ENCODE results near the gene SAE1. TPM values are rescaled to one million over a fixed set of nuclear protein-coding genes. Genes with fewer than 3 reads are reported as not detected.

The SAE1 gene
- total RNA-seq, 1 experiment from 2014 or later: 234 TPM

GRCh38 chr19:47144630-47145029 lies 14.0 kb downstream of the SAE1 start:
- TF ChIP-seq CTCF (conservative IDR thresholded peaks at IDR 0.05): no peak
- H3K18ac ChIP-seq (ENCODE audit: insufficient read length, low read depth, low read length): no peak overlapping the region
- H3K9ac ChIP-seq (ENCODE audit: extremely low read depth, insufficient read length, low read length): no peak overlapping the region
- no peak overlapping the region for H3K56ac ChIP-seq (ENCODE audit: insufficient read length, low read depth, low read length)
- no peak overlapping the region for H2BK5ac ChIP-seq (ENCODE audit: insufficient read length, low read length)
- H3K79me2 ChIP-seq (ENCODE audit: insufficient read depth, low read length): peaks cover 17% of the 10 kb centered on the region; the same call in 1 of the 2 replicates
- no peak overlapping the region for H3K14ac ChIP-seq (ENCODE audit: insufficient read depth, low read length)
- no peak overlapping the region for H3K27ac ChIP-seq (ENCODE audit: insufficient read length, low read depth, low read length)
- no peak overlapping the region for H2AK5ac ChIP-seq (ENCODE audit: insufficient read length, low read length)
- H3K36me3 Mint-ChIP-seq (ENCODE audit: insufficient read depth in 1 of 3, low read depth in 3 of 3): peaks cover 43 to 80% (median 72%) of the 10 kb centered on the region in 3 experiments; a peak in 6 of 7 replicates
- no peak overlapping the region for H3K4me3 Mint-ChIP-seq
- no peak overlapping the region for H3K4ac ChIP-seq (ENCODE audit: low read depth, low read length)
- no peak overlapping the region for H2BK15ac ChIP-seq (ENCODE audit: low read depth, low read length)
- no peak overlapping the region for H4K8ac ChIP-seq (replicated peaks; ENCODE audit: insufficient read length, low read depth, low read length)
- H3K27me3 Mint-ChIP-seq (ENCODE audit: low read depth): no peaks in the 10 kb centered on the region; the same call in 1 of the 2 replicates
- no peak overlapping the region for H4K91ac ChIP-seq (ENCODE audit: insufficient read length, low read depth, low read length)
- no peak overlapping the region for H3K4me2 ChIP-seq (ENCODE audit: insufficient read depth, insufficient read length, low read length)
- H3K27me3 ChIP-seq (ENCODE audit: insufficient read depth, low read length): no peaks in the 10 kb centered on the region
- H3K9me3 ChIP-seq (ENCODE audit: control insufficient read depth, low read depth, low read length): no peaks in the 10 kb centered on the region
- H3K27ac Mint-ChIP-seq: peak overlapping the region in 1 of 3 experiments; percentile 65; a peak in 1 of 7 replicates
- H3K23me2 ChIP-seq (ENCODE audit: insufficient read length, low read depth, low read length, poor library complexity, severe bottlenecking): no peaks in the 10 kb centered on the region
- peaks cover 5% of the 10 kb centered on the region for H3K79me1 ChIP-seq (ENCODE audit: insufficient read depth, low read depth, low read length, poor library complexity, severe bottlenecking)
- H2AFZ ChIP-seq (ENCODE audit: low read length): no peak overlapping the region
- no peaks in the 10 kb centered on the region for H4K20me1 ChIP-seq (ENCODE audit: control insufficient read depth, insufficient read depth, insufficient read length)
- H3K9me3 Mint-ChIP-seq: no peaks in the 10 kb centered on the region; a peak in 1 of 5 replicates
- H3T11ph ChIP-seq (ENCODE audit: low read length): no peak overlapping the region
- H4K5ac ChIP-seq (ENCODE audit: insufficient read length, low read depth, low read length): no peak overlapping the region
- H3K23ac ChIP-seq (ENCODE audit: insufficient read length, low read depth, low read length): no peak overlapping the region
- H2BK12ac ChIP-seq (ENCODE audit: insufficient read length, low read depth, low read length): no peak overlapping the region
- H3K4me1 Mint-ChIP-seq: peaks cover 4 to 7% of the 10 kb centered on the region in 2 experiments
- H2BK120ac ChIP-seq (ENCODE audit: low read depth, low read length, poor library complexity, severe bottlenecking): no peak overlapping the region
- DNase-seq: no peak
- H2BK20ac ChIP-seq (ENCODE audit: low read depth, low read length, poor library complexity, severe bottlenecking): no peak overlapping the region
- no CpG with 5 or more reads among the region's 13 CpGs for WGBS (ENCODE audit: extremely low coverage, insufficient read length, low lambda C conversion rate)
- no peaks in the 10 kb centered on the region for H3K4me1 ChIP-seq (ENCODE audit: insufficient read depth, low read length)

All from H9 (cell line).